Vagina (tissue), 2 donors: ENCODE data around the gene KLF6.

Experiments
- POLR2A ChIP-seq, 2 donors: fragments of 450-650 bp; IDR thresholded peaks; one replicate each; pipeline ENCODE4 v1.6.1; 2017; ENCODE audit warnings: antibody characterized with exemption in 2 of 2, mild to moderate bottlenecking in 2 of 2, moderate library complexity in 2 of 2
- TF ChIP-seq, protein P1 (sequence below), 3 experiments: fragments of 450-650 bp in 2 of 3; fragments of 200-600 bp in 1 of 3; sonication (generic) in 1 of 3; IDR thresholded peaks; one replicate each; pipeline ENCODE4 v1.5.1; 2017 to 2019; ENCODE audit warnings: antibody characterized with exemption in 3 of 3, mild to moderate bottlenecking in 2 of 3, moderate library complexity in 2 of 3

DNA sequence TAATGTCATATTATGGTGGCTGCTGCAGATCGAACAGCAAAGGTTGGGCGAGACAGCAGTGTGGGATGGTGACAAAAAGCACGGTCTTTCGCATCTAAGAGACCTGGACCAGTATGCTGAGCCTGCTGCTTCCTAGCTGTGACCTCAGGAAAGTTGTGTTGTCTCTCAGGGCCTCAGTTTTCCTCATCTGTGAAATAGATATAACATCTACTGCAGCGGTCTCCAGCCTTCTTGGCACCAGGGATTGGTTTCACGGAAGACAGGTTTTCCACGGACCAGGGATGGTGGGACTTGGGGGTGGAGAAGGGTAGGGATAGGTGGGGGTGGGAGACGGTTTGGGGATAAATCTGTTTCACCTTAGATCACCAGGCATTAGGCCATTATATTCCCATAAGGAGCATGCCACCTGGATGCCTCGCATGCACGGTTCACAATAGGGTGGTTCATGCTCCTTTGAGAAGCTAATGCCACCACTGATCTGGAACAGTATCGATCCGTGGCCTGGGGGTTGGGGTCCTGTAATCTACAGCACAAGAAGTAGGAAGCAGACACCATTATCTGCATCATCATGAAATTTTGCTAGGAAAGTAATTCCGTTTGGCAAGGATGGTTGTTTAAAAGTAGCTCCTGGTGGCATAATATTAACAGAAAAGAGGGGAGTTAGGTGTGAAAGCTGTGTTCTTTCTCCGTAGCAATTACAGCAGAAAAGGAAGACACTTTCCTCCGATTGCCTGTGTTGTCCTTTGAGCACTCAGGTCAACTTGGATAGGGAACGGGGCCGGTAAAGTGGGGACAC lies 10.8 kb downstream of the KLF6 start:
- TF ChIP-seq POLR2A (IDR thresholded peaks at IDR 0.05) = no peak
- TF ChIP-seq, protein P1, sequence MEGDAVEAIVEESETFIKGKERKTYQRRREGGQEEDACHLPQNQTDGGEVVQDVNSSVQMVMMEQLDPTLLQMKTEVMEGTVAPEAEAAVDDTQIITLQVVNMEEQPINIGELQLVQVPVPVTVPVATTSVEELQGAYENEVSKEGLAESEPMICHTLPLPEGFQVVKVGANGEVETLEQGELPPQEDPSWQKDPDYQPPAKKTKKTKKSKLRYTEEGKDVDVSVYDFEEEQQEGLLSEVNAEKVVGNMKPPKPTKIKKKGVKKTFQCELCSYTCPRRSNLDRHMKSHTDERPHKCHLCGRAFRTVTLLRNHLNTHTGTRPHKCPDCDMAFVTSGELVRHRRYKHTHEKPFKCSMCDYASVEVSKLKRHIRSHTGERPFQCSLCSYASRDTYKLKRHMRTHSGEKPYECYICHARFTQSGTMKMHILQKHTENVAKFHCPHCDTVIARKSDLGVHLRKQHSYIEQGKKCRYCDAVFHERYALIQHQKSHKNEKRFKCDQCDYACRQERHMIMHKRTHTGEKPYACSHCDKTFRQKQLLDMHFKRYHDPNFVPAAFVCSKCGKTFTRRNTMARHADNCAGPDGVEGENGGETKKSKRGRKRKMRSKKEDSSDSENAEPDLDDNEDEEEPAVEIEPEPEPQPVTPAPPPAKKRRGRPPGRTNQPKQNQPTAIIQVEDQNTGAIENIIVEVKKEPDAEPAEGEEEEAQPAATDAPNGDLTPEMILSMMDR (IDR thresholded peaks at IDR 0.05) = no peak
